ENCODE measurements around the gene TFIP11.

DNA sequence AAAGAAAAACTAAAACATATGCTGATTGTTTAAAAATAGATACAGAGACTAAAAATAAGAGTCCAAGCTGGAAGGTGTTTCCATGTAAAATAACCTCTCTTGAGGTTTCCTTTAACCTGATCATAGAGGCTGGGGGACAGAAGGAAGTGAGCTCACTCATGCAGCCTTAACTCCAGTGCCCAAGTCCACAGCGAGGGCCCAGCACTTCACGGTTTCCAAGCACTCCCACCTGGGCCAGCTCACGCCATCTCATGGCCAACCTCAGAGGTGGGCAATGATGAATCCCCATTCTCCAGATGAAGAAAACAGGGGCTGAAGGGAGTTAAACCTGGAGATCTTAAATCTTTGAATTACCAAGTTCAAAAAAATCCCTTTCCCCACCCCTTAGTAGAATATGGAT is 14.9 kb upstream of the TFIP11 start:
- TF ChIP-seq, protein P1, sequence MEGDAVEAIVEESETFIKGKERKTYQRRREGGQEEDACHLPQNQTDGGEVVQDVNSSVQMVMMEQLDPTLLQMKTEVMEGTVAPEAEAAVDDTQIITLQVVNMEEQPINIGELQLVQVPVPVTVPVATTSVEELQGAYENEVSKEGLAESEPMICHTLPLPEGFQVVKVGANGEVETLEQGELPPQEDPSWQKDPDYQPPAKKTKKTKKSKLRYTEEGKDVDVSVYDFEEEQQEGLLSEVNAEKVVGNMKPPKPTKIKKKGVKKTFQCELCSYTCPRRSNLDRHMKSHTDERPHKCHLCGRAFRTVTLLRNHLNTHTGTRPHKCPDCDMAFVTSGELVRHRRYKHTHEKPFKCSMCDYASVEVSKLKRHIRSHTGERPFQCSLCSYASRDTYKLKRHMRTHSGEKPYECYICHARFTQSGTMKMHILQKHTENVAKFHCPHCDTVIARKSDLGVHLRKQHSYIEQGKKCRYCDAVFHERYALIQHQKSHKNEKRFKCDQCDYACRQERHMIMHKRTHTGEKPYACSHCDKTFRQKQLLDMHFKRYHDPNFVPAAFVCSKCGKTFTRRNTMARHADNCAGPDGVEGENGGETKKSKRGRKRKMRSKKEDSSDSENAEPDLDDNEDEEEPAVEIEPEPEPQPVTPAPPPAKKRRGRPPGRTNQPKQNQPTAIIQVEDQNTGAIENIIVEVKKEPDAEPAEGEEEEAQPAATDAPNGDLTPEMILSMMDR (IDR thresholded peaks at IDR 0.05), result no peak
- TF ChIP-seq EZH2 (IDR thresholded peaks at IDR 0.05; ENCODE audit: borderline replicate concordance, insufficient read depth, low read depth, low read length, poor library complexity, severe bottlenecking), result no peak

Data from B cell (primary cell).